ENCODE measurements around the gene ALPP.

GRCh38 chr2:232350804-232351685 lies 27.5 kb upstream of the ALPP start:
- no peak for TF ChIP-seq JUND (IDR thresholded peaks at IDR 0.05)
- no peak for TF ChIP-seq POLR2AphosphoS5 (IDR thresholded peaks at IDR 0.05; ENCODE audit: low read depth, low read length)
- TF ChIP-seq CTCF (IDR thresholded peaks at IDR 0.05) = no peak
- no peak for TF ChIP-seq REST (IDR thresholded peaks at IDR 0.05; ENCODE audit: low read depth, low read length)
- TF ChIP-seq TAF1 (IDR thresholded peaks at IDR 0.05; ENCODE audit: borderline replicate concordance, low read depth, low read length) = no peak
- no peak for TF ChIP-seq SIN3A (IDR thresholded peaks at IDR 0.05; ENCODE audit: borderline replicate concordance, low read depth, low read length)
- TF ChIP-seq MXI1 (IDR thresholded peaks at IDR 0.05; ENCODE audit: low read depth, low read length) = no peak
- TF ChIP-seq EZH2phosphoT487 (IDR thresholded peaks at IDR 0.05; ENCODE audit: borderline replicate concordance, low read depth) = no peak
- no peak for TF ChIP-seq RXRA (IDR thresholded peaks at IDR 0.05; ENCODE audit: borderline replicate concordance, low read depth)
- no peak for TF ChIP-seq EP300 (IDR thresholded peaks at IDR 0.05; ENCODE audit: borderline replicate concordance in 1 of 2, low read depth in 1 of 2, low read length in 1 of 2)
- TF ChIP-seq CHD2 (IDR thresholded peaks at IDR 0.05; ENCODE audit: low read length, partially characterized antibody) = no peak
- no peak for TF ChIP-seq ZBTB33 (IDR thresholded peaks at IDR 0.05; ENCODE audit: borderline replicate concordance, low read depth)
- TF ChIP-seq YY1 (IDR thresholded peaks at IDR 0.05; ENCODE audit: low read depth) = no peak
